HPDE6-E6E7 (cell line): ENCODE measurements around the gene ARMC7.

Experiments used
- DNase-seq: peaks from one replicate; pipeline ENCODE4 v3.0.0; 2011; ENCODE audit warnings: missing footprints; ENCODE audit errors: extremely low spot score

Gene ARMC7

DNA sequence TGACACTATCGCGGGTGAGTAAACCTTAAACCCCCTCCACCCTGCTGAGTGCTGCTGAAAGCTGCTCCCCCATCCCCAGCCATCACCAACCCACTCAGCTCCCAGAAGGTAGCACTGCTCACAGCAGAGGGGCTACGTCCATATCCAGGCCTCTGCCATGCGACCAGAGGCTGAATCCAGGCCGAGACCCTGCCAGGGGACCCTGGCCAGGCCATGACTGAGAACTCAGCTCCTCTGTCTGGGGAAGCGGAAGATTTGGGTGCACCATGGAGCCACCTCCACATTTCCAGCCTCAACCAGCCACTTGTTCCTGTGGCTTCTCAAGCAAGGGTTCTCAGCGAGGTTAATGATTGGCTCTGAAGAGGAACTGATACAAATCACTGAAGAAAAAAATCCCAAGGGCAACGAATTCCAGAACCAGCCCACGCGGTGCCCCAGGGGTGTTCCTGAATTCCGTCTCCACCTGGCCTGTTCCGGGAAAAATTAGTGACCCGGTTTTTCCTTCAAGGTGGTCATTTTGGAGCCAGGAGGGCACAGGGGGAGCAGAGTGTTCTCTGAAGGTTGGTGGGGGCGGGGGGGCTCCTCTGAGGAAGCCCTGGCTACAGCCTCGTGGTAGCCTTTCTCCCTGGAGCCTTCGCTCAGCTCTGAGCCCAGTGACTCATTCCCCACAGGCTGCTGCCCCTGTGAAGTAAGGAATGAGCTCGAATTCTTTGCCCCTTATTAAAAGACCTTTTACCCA is 31.3 kb upstream of the ARMC7 start:
- DNase-seq, result peak; percentile 68

DNA sequence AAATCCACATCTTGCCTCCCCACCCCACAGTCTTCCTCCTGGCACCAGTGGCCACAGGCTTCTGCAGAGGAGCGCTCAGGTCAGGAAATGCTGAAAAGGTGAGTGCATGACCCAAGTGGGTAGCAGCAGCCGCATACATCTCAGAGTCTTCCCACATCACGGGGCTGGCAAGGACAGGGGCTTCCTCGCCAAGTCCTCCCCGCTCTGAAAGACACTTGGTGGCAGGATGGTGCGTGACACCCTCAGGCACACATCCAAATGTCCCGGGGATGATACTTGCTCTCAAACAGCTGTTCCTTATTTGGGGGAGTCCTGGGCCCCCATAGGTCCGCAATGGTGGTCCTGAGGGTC is 30.8 kb upstream of the ARMC7 start:
- DNase-seq, result no peak

DNA sequence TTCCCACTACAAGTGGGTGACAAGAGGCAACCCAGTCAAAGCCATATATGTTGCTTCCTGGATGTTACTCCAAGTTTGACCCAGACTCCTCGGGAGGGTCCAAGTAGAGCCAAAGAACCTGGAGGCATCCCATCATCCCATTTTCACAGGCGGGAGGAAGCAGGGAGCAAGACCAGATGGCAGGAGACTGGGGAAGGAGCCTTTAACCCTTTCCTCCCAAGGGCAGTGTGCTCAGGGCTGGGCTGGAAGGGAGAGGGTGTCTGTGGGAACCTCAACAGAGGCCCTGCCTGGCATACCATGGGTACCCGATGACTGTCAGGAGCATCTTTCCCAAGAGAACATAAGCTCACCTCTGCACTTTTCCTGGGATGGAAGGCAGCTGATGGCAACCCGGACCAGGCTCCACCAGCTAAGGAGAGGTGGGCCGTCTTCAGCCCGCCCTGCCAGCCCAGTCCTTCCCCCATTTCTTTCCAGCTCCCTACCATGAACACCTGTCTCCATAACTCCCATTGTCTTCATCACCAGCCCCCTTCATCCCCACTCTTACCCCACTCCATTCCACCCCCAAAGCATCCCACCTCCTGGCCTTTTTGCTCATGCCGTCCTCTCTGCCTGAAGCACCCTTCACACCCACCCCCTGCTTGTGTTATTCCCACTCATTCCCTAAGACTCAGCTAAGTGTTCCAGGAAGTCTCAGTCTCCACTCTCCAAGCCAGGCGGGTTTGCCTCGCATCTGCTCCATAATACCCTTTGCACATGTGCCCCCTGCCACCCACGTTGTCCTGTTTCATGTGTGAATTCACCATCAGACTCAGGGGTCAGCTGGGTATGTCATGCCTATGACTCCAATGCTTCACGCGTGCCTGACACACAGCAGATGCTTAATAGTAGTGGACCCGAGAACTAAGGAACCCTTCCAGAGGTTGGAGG is 27.9 kb upstream of the ARMC7 start:
- no peak for DNase-seq

DNA sequence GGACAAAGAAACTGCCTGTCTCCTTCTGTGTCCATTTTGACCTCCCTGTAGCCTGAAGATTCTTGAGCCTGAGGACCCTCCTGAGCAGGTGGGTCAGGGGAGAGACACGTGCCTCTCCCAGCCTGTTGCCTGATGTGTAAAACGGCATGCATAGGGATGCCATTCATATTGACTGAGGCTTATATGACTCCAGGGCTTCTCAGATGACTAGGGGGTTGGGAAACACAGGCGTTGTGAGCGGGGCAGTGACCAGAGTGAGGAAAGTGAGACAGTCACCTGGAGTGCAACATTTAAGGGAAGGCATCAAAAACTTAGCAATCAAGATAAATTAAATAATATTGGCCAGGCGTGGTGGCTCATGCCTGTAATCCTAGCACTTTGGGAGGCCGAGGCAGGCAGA is 27.1 kb upstream of the ARMC7 start:
- DNase-seq, result no peak

DNA sequence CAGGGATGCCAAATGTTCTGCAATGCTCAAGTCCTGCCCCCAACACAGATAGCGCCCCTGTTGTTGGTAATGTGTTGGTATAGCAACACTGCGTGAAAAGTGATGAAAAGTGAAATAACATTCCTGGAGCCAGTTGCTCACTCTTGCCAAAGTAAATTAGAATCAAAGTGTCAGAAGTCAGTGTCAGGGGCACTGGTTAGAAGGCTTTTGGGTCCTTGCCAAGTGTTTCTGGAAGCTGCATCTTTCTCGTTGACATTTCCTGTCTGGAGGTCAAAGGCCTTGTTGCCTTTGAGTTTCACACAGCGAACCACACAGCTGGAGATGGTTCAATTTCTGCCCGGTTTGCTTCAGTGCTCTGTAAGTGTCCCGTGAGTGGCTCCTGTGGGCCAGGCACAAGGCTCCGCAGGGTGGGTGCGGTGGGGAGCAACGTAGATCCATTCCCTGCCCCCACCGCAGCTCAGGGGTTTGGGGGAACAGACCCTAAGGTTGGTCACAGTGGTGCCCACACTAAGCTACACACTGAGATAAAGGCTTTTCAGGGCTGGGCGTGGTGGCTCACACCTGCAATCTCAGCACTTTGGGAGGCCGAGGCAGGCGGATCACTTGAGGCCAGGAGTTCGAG is 25.6 kb upstream of the ARMC7 start:
- DNase-seq, result no peak

DNA sequence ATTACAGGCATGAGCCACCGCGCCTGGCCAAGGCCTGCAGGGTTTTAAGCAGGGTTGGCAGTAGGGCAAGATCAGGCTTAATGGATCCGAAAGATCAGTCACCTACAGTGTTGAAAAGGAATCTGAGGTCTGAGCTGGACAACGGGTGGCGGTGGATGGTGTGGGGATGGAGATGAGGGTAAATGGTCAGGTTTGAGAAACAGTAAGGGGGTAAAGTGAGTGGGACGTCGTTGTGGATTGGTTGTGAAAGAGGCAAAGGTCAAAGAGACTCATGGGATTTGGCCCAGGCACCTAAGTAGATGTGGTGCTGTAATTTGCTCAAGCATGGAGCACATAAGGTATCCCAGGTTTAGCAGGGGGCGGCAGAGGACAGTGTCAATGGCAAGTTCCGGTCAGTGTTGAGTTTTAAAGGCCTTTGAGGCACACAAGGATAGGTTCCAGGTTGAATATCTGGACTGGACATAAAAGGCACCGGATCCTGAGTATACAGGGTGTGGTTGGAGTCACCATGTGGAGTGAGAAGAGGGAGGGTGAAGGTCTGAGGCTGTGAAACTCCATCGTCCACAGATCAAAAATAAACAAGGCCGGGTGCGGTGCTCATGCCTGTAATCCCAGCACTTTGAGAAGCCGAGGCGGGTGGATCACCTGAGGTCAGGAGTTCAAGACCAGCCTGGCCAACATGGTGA is 23.1 kb upstream of the ARMC7 start:
- DNase-seq, result no peak

DNA sequence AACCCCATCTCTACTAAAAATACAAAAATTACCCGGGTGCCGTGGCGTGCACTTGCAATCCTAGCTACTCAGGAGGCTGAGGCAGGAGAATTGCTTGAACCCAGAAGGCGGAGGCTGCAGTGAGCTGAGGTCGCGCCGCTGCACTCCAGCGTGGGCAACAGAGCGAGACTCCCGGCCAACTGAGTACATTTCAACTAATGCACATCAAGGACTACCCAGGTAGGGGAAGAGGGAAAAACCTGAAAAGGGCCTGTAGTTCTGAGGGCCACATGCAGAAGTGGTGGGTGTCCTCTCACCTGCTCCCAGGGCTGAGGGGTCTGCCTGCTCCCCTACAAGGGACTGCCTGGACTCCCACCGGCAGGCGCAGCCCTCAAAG is 22.6 kb upstream of the ARMC7 start:
- no peak for DNase-seq

DNA sequence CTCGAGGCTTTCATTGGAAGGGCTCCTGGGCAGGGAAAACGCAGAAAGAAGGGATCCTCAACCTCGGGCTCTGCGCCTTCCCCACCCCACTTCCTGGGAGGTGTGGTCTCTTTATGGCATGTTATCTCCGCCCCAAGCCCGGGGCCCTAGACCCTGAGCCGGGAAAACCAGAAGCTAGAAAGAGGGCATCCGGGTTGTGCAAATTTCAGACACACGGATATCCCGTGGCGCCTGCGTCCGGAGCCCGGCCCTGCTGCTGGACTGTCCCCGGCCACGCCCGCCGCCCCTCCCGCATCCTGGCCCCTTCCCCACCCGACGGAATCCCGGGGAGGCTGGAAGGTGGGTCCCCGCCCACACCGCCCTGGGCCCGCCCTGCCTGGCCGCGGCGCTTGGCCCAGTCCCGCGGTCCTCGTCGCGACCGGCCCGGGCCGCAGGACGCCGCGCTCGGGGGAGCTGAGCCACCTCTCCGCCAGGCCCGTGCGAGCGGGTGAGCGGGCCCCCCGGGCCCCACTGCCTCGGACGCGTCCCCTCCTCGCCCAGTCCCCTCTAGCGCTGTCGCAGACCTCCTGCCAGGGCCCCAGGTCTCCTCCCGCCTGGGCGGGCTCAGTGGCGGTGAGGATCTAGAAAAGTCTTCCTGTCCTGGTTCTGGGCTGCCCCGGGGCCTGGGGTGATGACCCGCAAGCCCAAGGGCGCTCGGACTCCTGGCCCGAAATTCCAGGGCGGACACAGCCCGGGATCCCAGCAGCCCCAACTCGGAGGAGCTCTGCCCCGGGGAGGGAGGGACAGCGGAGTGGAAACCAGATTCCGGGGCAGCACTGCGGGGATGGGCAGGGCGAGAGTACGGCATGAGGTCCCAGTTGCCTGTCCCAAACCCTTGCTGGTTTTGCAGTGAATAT is 22.0 kb upstream of the ARMC7 start, which contains the start of gene SLC16A5:
Gene SLC16A5, plus strand, starts transcription at position 397 of the 896 bp plus-strand sequence. CDS start 5,683 bp downstream, outside the sequence.
- DNase-seq, result peak; percentile 92

DNA sequence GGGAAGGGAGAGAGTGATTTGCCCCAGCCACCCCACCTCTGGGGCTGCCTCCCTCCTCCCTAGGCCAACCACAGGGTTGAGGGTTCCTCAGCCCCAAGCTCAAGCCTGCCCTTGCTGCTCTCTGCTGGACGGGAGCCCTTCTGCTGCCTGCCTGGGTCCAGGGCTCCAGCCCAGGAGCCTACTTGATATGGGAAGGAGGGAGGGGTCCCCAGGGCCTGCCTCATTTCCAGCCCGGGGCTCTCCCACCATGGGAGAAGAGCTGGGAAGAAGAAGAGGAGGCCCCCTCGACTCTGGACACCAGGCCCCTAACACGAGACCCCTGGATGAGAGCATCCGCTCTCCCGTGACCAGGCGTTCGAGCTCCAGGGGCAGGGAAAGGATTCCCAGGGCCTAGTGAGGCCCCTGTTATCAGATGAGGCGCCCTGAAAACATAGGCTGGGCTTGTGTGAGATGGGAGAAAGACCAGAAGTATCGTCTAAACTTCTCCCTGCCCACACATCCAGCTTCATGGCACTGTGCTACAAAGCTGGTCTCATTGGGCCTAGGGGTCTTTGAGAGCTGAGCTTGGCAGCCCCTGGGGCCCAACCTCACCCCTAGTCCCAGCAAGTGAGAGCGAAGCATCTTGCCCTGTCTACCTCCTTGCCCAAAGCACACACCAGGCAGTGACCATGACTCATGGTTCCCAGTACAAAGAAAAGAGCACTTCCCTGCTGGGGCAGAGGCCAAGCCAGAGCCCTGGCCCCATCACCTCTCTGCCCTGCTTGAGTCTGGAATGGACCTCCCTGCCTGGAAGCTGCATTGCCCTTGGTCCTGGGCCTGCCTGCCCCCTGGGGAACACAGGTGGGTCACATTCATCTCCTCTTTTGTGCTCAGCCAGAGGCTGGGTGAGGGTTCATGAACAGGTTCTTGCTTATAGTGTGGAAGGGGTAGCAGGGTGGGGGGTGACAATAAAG is 21.0 kb upstream of the ARMC7 start:
- peak; percentile 58 for DNase-seq

DNA sequence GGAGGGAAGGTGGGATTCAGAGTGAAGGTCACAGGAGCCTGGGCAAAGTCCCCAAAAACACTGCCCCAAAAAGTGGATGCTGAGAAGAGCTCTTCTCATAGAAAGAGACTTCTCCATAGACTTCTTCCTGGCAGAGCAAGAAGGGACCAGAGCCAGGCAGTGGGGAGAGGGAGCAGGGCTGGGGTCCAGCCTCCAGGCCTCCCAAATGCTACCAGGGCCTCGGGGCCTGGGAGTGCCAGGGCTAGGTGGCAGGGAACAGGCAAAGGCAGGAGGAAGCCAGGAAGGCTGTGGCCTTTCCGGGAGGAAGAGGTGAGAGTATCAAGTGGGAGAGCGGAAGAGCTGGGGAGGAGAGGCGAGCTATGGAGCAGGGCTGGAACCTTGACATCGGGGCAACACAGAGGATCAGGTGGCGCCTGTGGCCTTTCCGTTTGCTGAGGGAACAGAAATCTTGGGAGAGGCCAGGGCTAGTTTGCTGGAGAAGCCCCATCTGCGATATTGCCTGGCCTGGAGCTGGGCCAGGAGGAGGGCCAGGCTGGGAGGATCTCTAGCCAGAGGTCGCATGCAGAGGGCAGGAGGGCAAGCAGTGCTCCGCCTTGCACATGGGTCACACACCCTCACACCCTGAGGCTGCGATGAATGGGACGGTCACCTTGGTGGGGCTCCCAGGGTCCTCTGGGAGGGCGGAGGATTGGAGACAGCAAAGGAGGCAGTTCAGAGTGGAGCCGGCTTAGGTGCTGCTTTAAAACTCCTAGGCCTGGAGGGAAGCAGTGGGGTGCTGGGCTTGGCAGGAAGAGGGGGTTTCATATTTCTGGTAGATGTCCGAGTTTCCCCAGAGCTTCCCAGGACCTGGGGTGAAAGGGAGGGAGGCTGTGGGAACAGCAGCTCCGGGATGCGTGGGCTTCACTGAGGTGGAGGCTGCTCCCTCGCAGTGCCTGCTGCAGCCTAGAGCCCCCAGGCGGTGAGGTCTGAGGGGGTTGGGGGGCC is 18.6 kb upstream of the ARMC7 start:
- no peak for DNase-seq

DNA sequence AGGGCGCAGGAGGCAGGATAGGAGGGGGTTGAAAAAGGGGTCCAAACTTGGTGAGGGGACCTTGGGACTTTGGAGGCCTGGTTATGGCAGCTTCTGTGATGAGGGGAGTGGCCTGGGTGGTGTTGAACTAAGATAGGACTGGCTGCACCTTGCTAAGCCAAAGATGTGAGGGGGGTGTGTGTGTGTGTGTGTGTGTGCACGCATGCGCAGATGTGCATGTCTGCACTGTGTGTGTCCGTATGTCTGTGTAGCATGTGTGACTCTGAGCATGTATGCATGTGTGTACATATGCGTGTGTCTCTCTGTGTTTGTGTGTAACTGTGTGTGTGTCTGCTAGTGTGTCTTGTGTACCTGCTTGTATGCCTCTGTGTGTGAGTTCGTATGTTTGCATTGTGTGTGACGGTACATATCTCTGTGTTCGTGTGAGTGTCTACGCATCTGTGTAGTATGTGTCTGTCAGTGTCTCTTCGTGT is 17.9 kb upstream of the ARMC7 start:
- no peak for DNase-seq

DNA sequence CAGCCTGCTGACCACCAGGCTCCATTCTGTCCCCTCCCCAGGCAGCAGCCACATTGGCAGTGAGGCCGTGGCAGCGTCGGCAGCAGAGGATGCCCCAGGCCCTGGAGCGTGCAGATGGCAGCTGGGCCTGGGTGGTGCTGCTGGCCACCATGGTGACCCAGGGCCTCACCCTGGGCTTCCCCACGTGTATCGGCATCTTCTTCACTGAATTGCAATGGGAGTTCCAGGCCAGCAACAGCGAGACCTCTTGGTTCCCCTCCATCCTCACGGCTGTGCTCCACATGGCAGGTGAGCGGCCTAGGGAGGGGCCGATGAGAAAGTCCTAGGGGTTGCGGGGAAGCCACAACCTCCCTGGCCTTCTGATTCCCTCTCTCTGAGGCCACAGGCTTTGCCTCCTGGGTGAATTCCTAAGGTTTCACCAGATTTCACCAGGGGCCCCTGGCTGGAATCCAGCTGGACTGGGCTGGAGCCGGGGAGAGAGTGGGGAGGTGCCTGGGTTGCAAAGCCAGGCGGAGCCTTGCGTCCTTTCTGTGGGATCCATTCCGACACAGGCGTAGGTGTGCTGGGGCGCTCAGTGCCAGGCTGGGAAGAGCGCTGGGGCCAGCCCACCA is 16.1 kb upstream of the ARMC7 start:
- DNase-seq, result no peak

DNA sequence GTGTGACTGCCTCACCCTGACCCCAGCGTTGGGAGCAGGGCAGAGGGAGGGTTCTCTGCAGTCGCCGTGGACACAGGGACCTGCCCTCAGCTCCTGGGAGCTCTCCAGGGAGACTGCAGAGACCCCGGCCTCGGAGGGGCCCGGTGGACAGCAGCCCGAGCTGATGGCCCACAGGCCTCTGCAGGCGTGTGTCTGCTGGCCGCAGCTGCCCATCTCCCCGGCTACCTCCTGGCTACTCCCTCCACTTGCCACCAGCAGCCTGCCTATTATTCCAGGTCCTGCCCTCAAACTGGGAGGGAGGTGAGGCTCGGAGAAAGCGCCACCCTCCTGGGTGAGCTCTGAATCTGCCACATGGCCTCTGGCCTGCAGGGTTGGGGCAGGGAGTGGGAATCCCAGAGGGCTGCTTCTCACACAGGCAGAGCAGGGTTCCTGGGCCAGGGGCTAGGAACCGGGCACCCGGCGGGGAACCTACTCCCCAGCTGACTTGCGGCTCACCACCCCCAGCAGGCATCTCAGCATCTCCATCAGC is 14.8 kb upstream of the ARMC7 start:
- no peak for DNase-seq

DNA sequence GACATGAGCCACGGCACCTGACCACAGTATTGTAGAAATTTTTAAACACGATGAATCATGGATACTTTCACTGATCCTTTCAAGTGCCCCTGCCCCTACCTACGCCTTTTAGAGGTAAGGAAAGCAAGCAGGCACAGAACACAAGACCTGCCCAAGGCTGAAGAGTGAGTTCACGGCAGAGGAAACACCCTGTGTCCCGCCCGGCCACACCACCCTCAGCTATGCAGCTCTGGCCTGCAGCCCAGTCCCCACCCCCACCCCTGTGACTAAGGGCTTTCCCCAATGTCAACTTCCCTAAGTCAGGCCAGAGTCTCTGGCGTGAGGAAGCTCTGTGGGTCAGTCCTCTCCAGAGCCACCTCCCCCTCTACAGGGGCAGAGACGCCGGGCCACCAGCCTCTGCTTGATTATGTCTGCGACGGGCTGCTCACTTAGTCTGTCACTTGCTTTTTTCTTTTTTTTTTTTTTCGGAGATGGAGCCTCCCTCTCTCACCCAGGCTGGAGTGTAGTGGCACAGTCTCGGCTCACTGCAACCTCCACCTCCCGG is 13.6 kb upstream of the ARMC7 start:
- DNase-seq, result peak; percentile 96

DNA sequence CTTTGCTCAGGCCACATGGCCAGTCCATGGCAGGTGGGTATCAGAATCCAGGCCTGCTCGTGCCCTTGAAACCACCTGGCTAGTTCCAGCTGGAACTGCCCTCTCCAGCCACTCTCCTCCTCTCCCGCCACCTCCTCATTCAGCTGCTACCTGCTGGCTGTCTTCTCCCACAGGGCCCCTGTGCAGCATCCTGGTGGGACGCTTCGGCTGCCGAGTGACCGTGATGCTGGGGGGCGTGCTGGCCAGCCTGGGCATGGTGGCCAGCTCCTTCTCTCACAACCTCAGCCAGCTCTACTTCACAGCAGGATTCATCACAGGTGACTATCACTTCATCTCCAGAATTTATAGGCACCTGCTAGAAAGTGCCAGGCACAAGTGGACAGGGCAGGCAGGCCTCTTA is 11.9 kb upstream of the ARMC7 start:
- no peak for DNase-seq

DNA sequence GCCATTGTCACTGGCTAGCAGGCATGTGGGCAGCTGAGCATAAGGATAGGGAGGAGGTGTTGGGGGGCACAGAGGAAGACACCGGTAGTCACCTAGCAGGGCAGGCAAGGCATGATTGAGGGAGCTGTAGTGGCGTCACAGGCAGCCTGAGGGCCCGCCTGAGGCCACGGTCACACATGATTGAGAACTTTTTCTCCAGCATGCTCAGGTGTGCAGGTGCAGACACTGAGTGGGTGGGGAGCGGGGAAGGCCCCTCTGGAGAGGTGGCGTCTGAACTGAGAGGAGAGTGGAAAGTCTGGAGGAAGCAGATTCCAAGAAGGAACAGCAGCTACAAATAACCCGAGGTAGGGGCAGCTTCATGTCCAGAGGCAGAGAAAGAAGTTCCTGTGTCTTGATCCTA is 10.9 kb upstream of the ARMC7 start:
- no peak for DNase-seq

DNA sequence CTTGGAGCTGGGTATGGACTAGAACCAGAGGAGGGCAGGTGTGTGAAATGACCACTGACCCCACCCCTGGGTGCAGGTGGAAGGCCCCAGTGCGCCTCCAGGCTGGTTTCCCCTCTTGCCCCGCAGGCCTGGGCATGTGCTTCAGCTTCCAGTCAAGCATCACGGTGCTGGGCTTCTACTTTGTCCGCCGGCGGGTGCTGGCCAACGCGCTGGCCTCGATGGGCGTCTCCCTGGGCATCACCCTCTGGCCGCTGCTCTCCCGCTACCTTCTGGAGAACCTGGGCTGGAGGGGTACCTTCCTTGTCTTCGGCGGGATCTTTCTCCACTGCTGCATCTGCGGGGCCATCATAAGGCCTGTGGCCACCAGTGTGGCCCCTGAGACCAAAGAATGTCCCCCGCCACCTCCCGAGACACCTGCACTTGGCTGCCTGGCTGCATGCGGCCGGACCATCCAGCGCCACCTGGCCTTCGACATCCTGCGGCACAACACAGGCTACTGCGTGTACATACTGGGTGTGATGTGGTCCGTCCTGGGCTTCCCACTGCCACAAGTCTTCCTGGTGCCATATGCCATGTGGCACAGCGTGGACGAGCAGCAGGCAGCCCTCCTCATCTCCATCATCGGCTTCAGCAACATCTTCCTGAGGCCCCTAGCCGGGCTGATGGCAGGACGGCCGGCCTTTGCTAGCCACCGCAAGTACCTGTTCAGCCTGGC is 9.7 kb upstream of the ARMC7 start:
- DNase-seq, result no peak
